Neural progenitor cell (in vitro differentiated cells): ENCODE data around the gene LRIG2. TPM values are rescaled to one million over a fixed set of nuclear protein-coding genes. Genes with fewer than 3 reads are reported as not detected.

Source experiments
- DNase-seq: peaks from one replicate; pipeline ENCODE4 v3.0.0-alpha.2; 2016; ENCODE audit warnings: low spot score
- H2AFZ ChIP-seq: fragments of 200-600 bp; sonication (generic); replicated peaks from 2 replicates; pipeline ENCODE4 v1.6.1; 2016; ENCODE audit warnings: antibody characterized with exemption
- H3F3A ChIP-seq: fragments of 200-600 bp; sonication (generic); 2 replicates; pipeline ENCODE4 v1.6.1; 2016; ENCODE audit warnings: antibody characterized with exemption, low read depth
- H3K27ac ChIP-seq: fragments of 200-600 bp; sonication (generic); 2 replicates; pipeline ENCODE4 v1.5.1; 2016; ENCODE audit warnings: mild to moderate bottlenecking
- H3K27me3 ChIP-seq: fragments of 200-600 bp; sonication (generic); 2 replicates; pipeline ENCODE4 v1.6.1; 2016; ENCODE audit warnings: mild to moderate bottlenecking, moderate library complexity
- H3K36me3 ChIP-seq: fragments of 200-600 bp; sonication (generic); 2 replicates; pipeline ENCODE4 v1.5.1; 2016
- H3K4me1 ChIP-seq: fragments of 200-600 bp; sonication (generic); 2 replicates; pipeline ENCODE4 v1.6.1; 2016; ENCODE audit warnings: mixed run types
- H3K4me2 ChIP-seq: fragments of 200-600 bp; sonication (generic); 2 replicates; pipeline ENCODE4 v1.6.1; 2016
- H3K4me3 ChIP-seq: fragments of 200-600 bp; sonication (generic); 2 replicates; pipeline ENCODE4 v1.5.1; 2016
- H3K79me2 ChIP-seq: fragments of 200-600 bp; sonication (generic); 2 replicates; pipeline ENCODE4 v1.6.1; 2016; ENCODE audit warnings: low read depth
- H3K9ac ChIP-seq: fragments of 200-600 bp; sonication (generic); 2 replicates; pipeline ENCODE4 v1.6.1; 2016
- H3K9me3 ChIP-seq: fragments of 200-600 bp; sonication (generic); 2 replicates; pipeline ENCODE4 v1.5.1; 2016; ENCODE audit warnings: low read depth
- H4K20me1 ChIP-seq: fragments of 200-600 bp; sonication (generic); 2 replicates; pipeline ENCODE4 v1.6.1; 2016; ENCODE audit warnings: low read depth
- H3K27ac Mint-ChIP-seq: 3 replicates; pipeline ENCODE4 v1.8.0; 2021; ENCODE audit warnings: mixed read lengths
- H3K27me3 Mint-ChIP-seq: 2 replicates; pipeline ENCODE4 v1.8.0; 2022; ENCODE audit warnings: low read depth, mild to moderate bottlenecking, inconsistent platforms, moderate library complexity, mixed read lengths; ENCODE audit not compliant: insufficient read depth
- H3K36me3 Mint-ChIP-seq: 3 replicates; pipeline ENCODE4 v1.8.0; 2021; ENCODE audit warnings: mixed read lengths
- H3K4me1 Mint-ChIP-seq: 3 replicates; pipeline ENCODE4 v1.8.0; 2021; ENCODE audit warnings: mixed read lengths
- H3K4me3 Mint-ChIP-seq: 3 replicates; pipeline ENCODE4 v1.8.0; 2021; ENCODE audit warnings: mild to moderate bottlenecking, moderate library complexity, mixed read lengths
- H3K9me3 Mint-ChIP-seq: 3 replicates; pipeline ENCODE4 v1.8.0; 2020; ENCODE audit warnings: mixed read lengths
- CTCF ChIP-seq: fragments of 200-600 bp; sonication (generic); IDR thresholded peaks from 2 replicates; pipeline ENCODE4 v1.5.1; 2017; ENCODE audit warnings: antibody characterized with exemption, mild to moderate bottlenecking
- EZH2 ChIP-seq: fragments of 200-600 bp; sonication (generic); IDR thresholded peaks from 2 replicates; pipeline ENCODE4 v1.6.1; 2017; ENCODE audit warnings: antibody characterized with exemption, mild to moderate bottlenecking, moderate library complexity
- EZH2phosphoT487 ChIP-seq: fragments of 200-600 bp; sonication (generic); IDR thresholded peaks from 2 replicates; pipeline ENCODE4 v1.6.1; 2017; ENCODE audit warnings: antibody characterized with exemption
- total RNA-seq: library from RNA; depleted of rRNA; stranded (reverse); fragments of >200 nt; gene quantifications from 2 replicates; pipeline ENCODE4 v1.2.3, GENCODE V29; 2015; ENCODE audit warnings: low replicate concordance

LRIG2 gene
- total RNA-seq, 1 donor from 2014 or later, result 24.4 TPM

DNA sequence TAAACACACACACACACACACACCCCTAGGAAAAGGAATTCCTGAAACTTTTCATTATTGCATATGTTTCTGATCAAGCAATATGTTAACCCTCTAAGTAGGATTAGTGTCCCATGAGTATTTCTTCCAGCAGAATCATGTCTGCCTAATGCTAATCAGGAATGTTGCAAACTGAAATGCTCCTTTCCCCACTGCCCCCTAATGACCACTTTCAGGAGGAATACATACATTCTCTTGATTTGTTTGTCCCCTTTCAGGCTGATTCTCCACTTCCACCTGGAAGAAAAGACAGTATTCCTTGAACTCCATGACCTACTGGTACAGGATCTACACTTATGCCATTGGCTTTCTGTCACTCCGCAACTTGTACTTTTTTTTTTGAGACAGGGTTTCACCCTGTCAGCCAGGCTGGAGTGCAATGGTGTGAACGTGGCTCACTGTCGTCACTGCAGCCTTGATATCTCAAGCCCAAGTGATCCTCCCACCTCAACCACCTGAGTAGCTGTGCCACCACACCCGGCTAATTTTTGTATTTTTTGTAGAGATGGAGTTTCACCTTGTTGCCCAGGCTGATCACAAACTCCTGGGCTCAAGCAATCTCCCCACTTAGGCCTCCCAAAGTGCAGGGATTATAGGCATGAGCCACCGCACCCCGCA, 56.7 kb downstream of the LRIG2 start:
- DNase-seq, result peak; percentile 5
- Mint-ChIP-seq H3K9me3 (no peaks in the 10 kb centered on the region), H3K36me3 (peaks cover 30% of the 10 kb centered on the region), H3K27ac (no peak overlapping the region), H3K4me3 (no peak overlapping the region), H3K4me1 (no peaks in the 10 kb centered on the region), H3K27me3 (no peaks in the 10 kb centered on the region)
- no peaks in the 10 kb centered on the region for H3K4me1 ChIP-seq
- no peak overlapping the region for H2AFZ ChIP-seq
- no peaks in the 10 kb centered on the region for H3K9me3 ChIP-seq
- H3K9ac ChIP-seq, result no peak overlapping the region
- H3K4me2 ChIP-seq, result no peak overlapping the region
- no peaks in the 10 kb centered on the region for H3K27me3 ChIP-seq
- H3K36me3 ChIP-seq, result peaks cover 16% of the 10 kb centered on the region
- no peaks in the 10 kb centered on the region for H3K79me2 ChIP-seq
- H3K27ac ChIP-seq, result no peak overlapping the region
- H3K4me3 ChIP-seq, result no peak overlapping the region
- peaks cover 15% of the 10 kb centered on the region for H3F3A ChIP-seq
- TF ChIP-seq EZH2 (no peak), CTCF (peak; percentile 15), EZH2phosphoT487 (no peak)
- H4K20me1 ChIP-seq, result no peaks in the 10 kb centered on the region

GRCh38 chr1:113133038-113133437, 60.0 kb downstream of the LRIG2 start:
- Histone ChIP-seq H3K9me3 (no peaks in the 10 kb centered on the region), H3K27me3 (no peaks in the 10 kb centered on the region), H3K4me2 (no peak overlapping the region), H4K20me1 (no peaks in the 10 kb centered on the region), H3K27ac (no peak overlapping the region), H3F3A (peaks cover 14% of the 10 kb centered on the region), H3K36me3 (no peaks in the 10 kb centered on the region), H2AFZ (no peak overlapping the region), H3K4me3 (no peak overlapping the region), H3K79me2 (no peaks in the 10 kb centered on the region), H3K9ac (no peak overlapping the region), H3K4me1 (no peaks in the 10 kb centered on the region)
- Mint-ChIP-seq H3K9me3 (no peaks in the 10 kb centered on the region), H3K27ac (no peak overlapping the region), H3K36me3 (peaks cover 9% of the 10 kb centered on the region), H3K4me3 (no peak overlapping the region), H3K27me3 (no peaks in the 10 kb centered on the region), H3K4me1 (no peaks in the 10 kb centered on the region)
- no peak for DNase-seq
- TF ChIP-seq CTCF, result no peak
- no peak for TF ChIP-seq EZH2phosphoT487
- TF ChIP-seq EZH2, result no peak

DNA sequence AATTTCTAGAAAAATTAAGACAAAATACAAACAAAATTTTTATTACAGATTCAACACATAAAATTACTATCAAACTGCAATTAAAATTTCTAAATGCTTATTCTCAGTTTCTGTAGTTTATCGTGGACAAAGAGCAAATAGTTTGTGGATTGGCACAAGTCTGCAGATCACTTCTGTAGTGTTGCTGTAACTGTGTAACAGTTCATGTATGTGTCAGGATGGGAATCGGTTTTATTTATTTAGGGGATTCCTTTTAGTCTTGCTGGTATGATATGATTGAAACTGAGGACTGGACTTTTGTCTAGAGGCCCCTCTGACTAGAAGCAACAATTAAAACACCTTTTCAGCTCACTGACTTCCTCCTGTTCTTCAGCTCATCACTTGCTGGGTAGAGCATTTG, 60.8 kb downstream of the LRIG2 start:
- H3K27me3 Mint-ChIP-seq, result no peaks in the 10 kb centered on the region
- Histone ChIP-seq H3F3A (peaks cover 7% of the 10 kb centered on the region), H3K27ac (no peak overlapping the region), H3K9me3 (no peaks in the 10 kb centered on the region), H2AFZ (no peak overlapping the region), H3K4me2 (no peak overlapping the region), H3K9ac (no peak overlapping the region), H3K79me2 (no peaks in the 10 kb centered on the region), H3K4me1 (no peaks in the 10 kb centered on the region), H3K4me3 (no peak overlapping the region), H4K20me1 (no peaks in the 10 kb centered on the region), H3K36me3 (no peaks in the 10 kb centered on the region), H3K27me3 (no peaks in the 10 kb centered on the region)
- no peaks in the 10 kb centered on the region for H3K9me3 Mint-ChIP-seq
- DNase-seq, result no peak
- TF ChIP-seq EZH2, result no peak
- TF ChIP-seq CTCF, result no peak
- TF ChIP-seq EZH2phosphoT487, result no peak
- no peak overlapping the region for H3K27ac Mint-ChIP-seq
- no peaks in the 10 kb centered on the region for H3K4me1 Mint-ChIP-seq
- peaks cover 9% of the 10 kb centered on the region for H3K36me3 Mint-ChIP-seq
- H3K4me3 Mint-ChIP-seq, result no peak overlapping the region
